HG03439 (cell line): ENCODE results near the gene NKAIN4.

Source experiments
- ATAC-seq: cut with Tn5 transposase; IDR thresholded peaks from one replicate; pipeline ENCODE4 v1.9.1; 2021; ENCODE audit warnings: mild to moderate bottlenecking, moderate library complexity; ENCODE audit not compliant: unreplicated experiment

NKAIN4 gene

DNA sequence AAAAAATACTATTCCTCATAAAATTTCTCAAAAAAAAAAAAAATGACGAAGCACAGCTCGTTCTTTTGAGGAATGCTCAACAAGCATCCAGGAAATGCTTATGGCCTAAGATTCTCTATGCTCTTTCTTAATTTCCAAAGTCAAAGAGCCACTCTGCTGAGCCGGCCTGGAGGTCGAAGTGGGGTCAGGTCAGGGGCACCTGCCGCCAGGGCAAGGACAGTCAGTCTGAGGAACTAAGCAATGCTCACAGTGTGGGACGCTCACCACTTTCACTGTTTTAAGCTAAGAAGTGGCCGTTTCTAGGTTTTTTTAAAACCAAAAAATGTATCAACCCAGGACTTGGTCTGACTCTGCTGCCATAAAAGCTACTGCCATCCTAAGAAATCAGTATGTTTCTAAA lies 55.7 kb downstream of the NKAIN4 start:
- ATAC-seq = no peak

DNA sequence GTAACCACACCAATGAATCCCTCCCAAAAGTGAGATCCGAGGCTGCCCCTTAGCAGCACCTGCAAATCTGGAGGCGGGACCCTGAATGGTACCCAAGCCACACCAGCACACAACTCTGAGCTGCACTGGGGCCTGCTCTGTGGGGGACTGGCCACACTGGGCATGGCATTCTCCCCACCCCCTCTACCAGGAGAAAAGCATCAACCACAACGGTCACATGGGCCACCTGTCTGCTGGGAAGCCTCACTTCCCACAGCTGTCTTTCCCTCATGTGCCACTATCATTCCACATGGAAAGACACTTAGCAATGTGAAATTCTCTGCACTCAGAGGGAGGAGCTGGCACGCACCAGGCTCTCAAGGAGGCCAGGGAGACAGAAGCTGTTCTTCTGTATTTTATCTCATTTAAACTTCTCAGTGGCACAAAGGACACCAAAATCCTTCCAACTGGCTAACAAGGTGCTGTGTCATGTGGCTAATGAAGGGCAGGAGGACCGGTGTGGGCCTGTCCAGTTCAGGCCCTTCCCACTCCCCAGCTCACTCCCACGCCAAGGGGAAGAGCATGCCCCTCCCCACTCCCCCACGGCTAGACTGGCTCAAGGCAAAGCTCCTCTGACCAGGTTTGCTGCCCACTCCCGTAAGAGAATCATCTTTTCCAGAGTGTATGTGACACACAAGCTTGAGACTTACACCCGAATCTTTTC lies 57.3 kb downstream of the NKAIN4 start:
- ATAC-seq = no peak

DNA sequence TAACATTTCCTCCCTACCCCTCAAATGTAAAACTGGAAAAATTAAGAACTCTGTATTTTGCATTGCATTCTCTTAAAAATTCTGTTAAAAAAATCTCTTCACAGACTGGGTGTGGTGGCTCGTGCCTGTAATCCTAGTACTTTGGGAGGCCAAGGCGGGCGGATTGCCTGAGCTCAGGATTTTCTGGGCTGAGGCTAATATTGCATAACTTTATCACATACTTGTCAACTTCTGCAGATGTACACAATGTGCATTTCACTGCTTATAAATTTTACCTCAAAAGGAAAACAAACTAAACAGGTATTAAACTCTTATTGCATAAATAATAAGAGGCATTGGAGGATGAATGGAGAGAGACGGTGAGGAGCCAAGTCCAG lies 59.5 kb downstream of the NKAIN4 start:
- no peak for ATAC-seq

DNA sequence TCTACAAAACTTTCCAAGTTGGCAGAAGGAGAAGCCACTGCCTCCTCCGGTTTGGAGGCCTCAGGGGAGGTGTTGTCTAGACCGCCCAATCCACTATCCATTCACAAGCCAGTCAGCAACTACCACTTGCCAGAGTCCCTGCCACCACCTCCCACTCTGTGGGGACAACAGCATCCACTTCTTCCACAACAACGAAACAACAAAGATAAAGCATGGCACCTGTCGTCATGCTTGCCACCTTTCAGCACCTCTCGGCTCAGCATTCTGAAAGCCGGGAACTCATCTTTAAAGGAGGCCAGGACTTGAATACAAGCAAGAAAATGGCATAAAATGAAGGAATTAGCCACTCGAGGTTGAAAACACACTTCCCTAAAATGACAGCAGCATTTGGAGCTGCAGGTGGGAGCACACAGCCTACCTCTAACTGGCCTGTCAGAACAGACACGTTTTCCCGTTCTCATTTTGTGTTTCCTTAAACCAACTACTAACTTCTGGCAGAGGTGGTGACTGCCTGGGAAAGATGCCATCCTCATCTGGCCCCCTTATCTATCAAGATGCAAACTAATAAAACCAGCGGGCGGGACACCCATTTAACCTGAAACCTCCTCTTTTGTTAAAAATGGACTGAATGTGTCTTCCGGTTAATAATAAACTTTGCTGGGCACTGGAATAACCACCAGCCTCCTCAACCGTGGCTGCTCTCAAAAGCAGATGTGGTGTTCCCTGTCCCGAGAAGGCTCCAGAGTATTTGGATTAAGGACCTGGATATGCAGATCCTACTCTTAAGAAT lies 60.1 kb downstream of the NKAIN4 start:
- no peak for ATAC-seq

DNA sequence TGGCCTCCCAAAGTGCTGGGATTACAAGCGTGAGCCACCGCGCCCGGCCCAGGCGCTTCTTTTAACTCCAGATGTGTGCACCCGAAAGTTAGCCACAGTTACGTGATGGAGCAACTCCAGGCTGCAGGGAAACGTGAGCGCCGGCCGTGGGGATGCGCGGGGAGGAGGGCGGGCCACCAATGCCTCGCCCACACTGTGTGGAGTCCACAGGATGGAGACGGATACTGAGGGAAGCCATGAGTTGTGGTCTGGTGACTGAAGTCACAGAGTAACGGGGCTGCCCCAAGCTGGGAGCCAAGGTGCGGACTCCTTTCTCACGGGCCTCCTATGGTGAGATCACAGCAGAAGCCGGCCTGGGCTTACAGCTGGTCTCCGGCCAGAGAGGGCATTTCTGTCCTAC lies 61.5 kb downstream of the NKAIN4 start:
- ATAC-seq = no peak

DNA sequence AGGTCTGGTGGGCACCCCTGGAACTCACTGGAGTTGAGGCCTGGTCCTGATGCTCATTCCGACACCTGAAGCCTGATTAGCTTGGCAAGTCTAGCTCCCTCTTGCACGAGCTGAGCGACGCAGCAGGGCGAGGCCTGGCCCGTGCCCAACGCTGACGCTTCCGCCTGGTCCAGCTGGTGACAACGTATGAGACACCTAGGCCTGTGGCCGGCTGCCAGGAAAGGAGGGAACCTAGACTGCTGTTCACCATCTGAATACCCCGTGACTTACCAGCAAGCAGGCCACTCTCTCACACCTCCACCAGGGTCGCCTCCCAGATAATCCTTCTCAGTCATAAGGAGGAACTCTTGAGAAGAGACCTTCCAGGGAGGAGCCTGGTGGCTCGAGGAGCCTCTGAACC lies 62.9 kb downstream of the NKAIN4 start:
- no peak for ATAC-seq

DNA sequence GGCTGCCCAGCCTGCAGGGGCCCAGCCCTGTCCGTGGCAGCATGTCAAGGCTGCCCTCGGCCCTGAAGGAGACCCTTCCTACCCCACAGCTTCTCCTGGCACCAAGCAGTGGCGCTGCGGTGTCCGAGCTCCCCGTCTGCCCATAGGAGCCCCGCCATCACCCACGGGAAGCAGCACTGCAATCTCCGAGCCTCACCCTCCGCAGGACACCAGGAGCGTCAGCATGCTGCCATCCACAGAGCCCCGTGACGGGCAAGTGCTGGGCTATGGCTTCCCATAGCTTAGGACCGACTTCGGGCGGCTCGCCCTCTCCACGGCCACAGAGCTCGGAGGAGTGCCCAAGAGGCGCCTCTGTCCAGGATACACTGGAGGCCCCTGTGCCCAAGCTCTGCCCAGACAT lies 63.4 kb downstream of the NKAIN4 start:
- no peak for ATAC-seq
